ENCODE results near the gene HADHA. TPM values are rescaled to one million over a fixed set of nuclear protein-coding genes. Genes with fewer than 3 reads are reported as not detected.

Gene HADHA
- total RNA-seq, 1 donor from 2014 or later, result 89.0 TPM

DNA sequence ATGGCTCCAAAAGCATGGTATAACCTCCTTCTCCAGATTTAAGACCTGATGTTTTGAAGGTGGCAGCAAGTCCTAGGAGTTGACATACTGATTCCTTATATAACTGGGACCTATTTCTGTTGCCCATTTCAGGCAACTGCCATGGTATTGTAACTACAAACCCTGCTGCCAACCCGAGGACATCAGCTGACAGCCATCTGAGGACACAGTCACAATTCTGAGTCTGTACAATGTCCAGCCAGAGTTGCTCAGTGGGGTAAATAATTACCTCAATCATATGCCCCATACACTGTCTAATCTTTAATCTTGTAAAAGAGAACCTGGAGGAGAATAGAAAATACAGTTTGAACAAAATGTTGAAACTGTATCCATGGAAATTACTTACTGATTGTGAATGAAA is 80.2 kb downstream of the HADHA start:
- DNase-seq (ENCODE audit: low read depth), result no peak
- H3K4me3 ChIP-seq (ENCODE audit: low read depth, low read length), result no peak overlapping the region
- no peak for TF ChIP-seq CTCF (conservative IDR thresholded peaks at IDR 0.05; ENCODE audit: low read depth, low read length)

- no peak overlapping the region for H3K4me3 ChIP-seq (ENCODE audit: low read depth, low read length)
- no peak for TF ChIP-seq CTCF (conservative IDR thresholded peaks at IDR 0.05; ENCODE audit: low read depth, low read length)
- no peak for DNase-seq (ENCODE audit: low read depth)
These were observed 81.5 kb downstream of the HADHA start for GRCh38 chr2:26162963-26163362.

GRCh38 chr2:26161926-26162325 is 82.5 kb downstream of the HADHA start:
- no peak for TF ChIP-seq CTCF (conservative IDR thresholded peaks at IDR 0.05; ENCODE audit: low read depth, low read length)
- DNase-seq (ENCODE audit: low read depth), result no peak
- H3K4me3 ChIP-seq (ENCODE audit: low read depth, low read length), result no peak overlapping the region

- no peak overlapping the region for H3K4me3 ChIP-seq (ENCODE audit: low read depth, low read length)
- TF ChIP-seq CTCF (conservative IDR thresholded peaks at IDR 0.05; ENCODE audit: low read depth, low read length), result no peak
- DNase-seq (ENCODE audit: low read depth), result no peak
These were observed 86.9 kb downstream of the HADHA start for GRCh38 chr2:26157580-26157979.

DNA sequence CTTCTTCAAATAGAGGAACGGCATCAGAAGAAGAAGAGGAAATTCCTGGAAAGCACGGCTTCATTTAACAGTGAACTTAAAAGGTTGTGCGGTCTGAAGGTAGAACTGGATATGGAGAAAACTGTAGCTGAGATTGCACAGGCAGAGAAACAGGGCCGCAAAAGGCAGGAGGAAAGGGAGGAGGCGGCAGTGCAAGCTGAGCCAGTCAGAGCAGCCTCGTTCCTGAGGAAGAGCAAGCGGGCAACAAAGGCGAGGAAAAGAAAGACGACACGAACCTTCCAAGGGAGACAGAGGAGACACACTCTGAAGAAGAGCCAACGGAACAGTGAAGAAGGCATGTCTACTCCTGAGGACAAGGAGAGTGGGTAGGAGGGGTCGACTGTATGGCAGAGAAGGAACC is 94.2 kb downstream of the HADHA start:
- no peak for TF ChIP-seq CTCF (conservative IDR thresholded peaks at IDR 0.05; ENCODE audit: low read depth, low read length)
- H3K4me3 ChIP-seq (ENCODE audit: low read depth, low read length), result no peak overlapping the region
- DNase-seq (ENCODE audit: low read depth), result no peak

- no peak overlapping the region for H3K4me3 ChIP-seq (ENCODE audit: low read depth, low read length)
- no peak for TF ChIP-seq CTCF (conservative IDR thresholded peaks at IDR 0.05; ENCODE audit: low read depth, low read length)
- no peak for DNase-seq (ENCODE audit: low read depth)
These were observed 95.9 kb downstream of the HADHA start for GRCh38 chr2:26148501-26148900.

- no peak overlapping the region for H3K4me3 ChIP-seq (ENCODE audit: low read depth, low read length)
- peak; percentile 78 for TF ChIP-seq CTCF (conservative IDR thresholded peaks at IDR 0.05; ENCODE audit: low read depth, low read length)
- DNase-seq (ENCODE audit: low read depth), result no peak
These were observed 99.3 kb downstream of the HADHA start for GRCh38 chr2:26144953-26145680.
